ENCODE data around the gene C2CD4A.

The C2CD4A gene

GRCh38 chr15:62060113-62060895 is 6.5 kb upstream of the C2CD4A start, which contains the start of gene VPS13C:
Gene VPS13C (minus strand): TSS chr15:62060447. CDS start chr15:62060374, 73 bp downstream.
- peak; percentile 91 for DNase-seq

- DNase-seq = peak; percentile 59
Measured at GRCh38 chr15:62060896-62061280, 5.9 kb upstream of the C2CD4A start.

- no peak for DNase-seq
Measured at GRCh38 chr15:62063825-62064635, 2.7 kb upstream of the C2CD4A start.

GRCh38 chr15:62067448-62068044 is 769 bp downstream of the C2CD4A start:
- peak; percentile 11 for DNase-seq

DNA sequence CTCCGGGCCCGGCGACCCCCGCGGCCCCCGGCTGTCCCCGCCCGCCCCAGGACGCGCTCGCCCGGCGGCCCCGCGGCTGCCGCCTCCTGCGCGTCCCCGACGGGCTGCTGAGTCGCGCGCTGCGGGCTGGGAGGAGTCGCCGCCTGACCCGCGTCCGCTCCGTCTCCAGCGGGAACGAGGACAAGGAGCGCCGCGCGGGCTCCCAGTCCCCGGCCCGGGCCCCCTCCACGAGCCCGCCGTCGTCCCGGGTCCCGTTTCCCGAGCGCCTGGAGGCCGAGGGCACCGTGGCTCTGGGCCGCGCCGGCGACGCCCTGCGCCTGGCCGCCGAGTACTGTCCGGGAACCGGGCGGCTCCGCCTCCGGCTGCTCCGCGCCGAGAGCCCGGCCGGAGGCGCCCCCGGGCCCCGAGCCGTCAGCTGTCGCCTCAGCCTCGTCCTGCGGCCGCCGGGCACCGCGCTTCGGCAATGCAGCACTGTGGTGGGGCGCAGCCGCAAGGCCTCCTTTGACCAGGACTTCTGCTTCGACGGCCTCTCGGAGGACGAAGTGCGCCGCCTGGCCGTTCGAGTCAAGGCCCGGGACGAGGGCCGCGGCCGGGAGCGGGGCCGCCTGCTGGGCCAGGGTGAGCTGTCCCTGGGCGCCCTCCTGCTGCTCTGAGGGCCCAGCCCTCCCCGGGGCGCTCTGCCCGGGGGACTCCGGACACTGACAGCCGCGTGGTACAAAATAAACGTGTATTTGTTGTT is 1.5 kb downstream of the C2CD4A start:
- DNase-seq = peak; percentile 33

- no peak for DNase-seq
Measured at GRCh38 chr15:62068810-62069167, 2.0 kb downstream of the C2CD4A start.

DNA sequence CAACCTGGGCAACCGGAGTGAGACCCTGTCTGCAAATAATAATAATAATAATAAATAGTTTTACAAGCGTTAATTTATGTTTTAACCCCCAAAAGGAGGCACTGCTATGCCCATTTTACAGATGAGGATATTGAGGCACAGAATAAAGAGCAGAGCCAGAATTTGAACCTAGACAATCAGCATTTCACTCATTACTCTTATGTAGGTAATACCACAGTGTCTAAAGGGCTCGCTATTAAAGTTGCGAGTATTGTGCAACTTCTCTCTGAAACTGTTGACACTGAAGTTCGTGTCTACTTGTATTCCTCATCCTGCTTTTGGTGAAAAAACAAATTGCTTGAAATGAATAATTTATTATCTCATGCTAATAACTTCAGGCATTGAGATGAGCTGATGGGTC is 2.8 kb downstream of the C2CD4A start:
- no peak for DNase-seq

DNA sequence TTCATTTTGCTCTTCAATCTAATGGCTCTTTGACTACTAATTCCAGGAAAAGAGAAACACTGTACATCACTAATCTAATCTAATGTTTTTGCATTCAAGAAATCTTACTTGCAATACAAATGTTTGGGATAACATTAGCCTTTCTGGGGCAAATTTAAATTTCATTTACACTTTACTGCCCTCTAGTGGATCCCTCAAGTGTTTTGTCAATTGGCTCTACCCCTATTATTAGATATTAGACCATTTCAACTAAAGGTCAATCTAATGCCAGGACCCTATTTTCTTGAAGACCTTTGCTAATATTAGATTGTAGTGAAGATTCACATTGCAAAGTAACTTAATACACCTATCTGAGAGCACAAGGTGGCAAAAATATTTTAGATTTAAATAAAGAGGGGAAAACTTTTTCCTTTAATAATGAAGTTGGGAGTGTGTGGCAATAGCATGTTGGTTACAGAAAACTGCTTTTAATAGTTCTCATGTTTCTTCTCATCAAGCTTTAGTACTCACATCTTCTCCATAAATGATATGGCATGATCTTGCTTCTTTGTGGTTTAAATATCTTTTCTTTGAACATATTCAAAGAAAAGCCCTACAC is 5.0 kb downstream of the C2CD4A start:
- peak; percentile 51 for DNase-seq

DNA sequence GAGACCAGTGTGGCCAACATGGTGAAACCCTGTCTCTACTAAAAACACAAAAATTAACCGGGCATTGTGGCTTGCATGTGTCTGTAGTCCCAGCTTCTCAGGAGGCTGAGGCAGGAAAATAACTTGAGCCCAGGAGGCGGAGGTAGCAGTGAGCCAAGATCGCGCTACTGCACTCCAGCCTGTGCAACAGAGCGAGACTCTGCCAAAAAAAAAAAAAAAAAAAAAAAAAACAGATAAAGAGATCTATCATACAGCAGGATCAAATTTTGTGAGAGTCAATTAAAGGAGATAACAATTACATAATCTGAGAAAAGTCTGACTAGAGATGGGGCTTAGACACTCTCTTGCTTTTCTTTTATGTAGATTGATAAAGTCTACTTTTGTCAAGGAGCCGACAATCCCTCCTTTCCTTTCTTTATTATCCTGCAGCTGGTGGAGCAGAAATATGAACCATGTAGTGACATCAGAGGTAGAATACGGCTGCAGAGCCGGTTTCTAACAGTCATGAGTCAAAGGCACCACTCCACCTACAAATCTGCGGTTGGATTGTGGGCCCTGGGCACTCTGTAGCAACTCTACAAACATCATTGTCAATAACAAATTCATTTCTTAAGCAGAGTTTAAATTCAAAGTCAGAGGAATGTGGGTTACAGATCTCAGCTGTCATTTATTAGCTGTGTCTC is 9.0 kb downstream of the C2CD4A start:
- DNase-seq = no peak

- no peak for DNase-seq
Measured at GRCh38 chr15:62079594-62079993, 12.8 kb downstream of the C2CD4A start.

- DNase-seq = no peak
Measured at GRCh38 chr15:62083194-62084154, 16.7 kb downstream of the C2CD4A start.

GRCh38 chr15:62085740-62086139 is 19.0 kb downstream of the C2CD4A start:
- no peak for DNase-seq

DNA sequence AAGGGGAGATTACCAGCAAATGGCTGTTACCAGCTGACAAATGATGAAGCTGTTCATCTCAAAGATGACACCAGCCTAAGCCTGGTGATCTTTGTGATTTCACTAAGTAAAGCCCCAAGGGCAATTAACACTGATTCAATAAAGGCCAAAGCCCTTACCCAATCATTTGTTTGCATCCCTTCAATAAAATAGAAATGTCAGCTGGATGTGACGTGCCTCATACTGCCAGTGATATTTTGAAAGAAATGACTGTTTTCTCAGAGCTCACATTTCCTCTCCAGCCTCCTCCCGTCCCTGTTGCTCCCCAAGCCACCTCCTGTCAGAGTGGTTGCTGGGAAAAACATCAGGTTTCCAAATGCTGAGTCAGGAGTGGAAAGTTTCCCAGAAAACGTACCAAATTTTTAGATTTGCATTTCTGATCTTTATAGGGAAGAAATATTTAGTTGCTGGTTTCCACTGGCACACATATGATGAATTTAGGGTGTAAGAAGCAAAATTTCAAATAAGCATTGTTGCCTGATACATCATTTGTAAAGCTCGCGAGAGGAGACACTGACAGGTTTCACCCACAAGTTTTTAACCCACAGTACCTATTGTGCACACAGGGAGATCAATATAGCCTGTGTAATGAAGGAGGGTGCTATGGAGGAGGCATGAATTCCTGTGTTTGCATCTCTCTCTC is 21.0 kb downstream of the C2CD4A start:
- DNase-seq = no peak

GRCh38 chr15:62088353-62088693 is 21.5 kb downstream of the C2CD4A start:
- no peak for DNase-seq

GRCh38 chr15:62089616-62090015 is 22.8 kb downstream of the C2CD4A start:
- no peak for DNase-seq

DNA sequence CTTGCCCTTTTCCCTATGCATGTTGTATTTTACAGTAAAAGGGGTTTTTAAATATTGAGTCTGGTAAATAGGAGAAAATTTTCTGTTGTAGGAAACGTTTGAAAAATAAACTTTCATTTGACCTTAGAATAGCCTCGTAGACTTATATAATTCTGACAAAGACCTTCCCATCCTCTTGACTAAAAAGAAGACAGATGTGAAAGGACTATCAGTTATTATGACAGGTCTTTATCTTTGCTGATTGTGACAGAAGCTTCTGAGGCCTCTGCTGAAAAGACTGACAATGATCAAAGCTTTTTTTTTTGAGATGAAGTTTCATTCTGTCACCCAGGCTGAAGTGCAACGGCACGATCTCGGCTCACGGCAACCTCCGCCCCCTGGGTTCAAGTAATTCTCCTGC is 24.2 kb downstream of the C2CD4A start:
- no peak for DNase-seq

DNA sequence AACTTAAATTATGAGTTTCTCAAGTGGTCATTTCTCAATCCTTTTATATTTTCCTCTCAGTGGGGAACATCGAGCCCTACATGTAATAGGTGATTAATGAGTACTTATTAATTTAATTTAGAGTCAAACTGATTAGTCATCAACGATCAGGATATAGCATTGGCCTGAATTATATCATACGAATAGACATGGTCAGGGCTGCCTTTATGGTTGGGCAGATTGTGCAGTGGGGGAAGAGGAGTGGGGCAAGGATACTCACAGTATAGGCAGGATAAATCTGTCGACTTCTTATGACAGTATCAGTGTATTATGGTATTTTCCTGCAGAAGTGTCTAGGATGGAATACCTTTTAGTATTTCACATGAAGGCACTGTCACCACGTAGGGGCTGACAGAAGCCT is 27.0 kb downstream of the C2CD4A start:
- no peak for DNase-seq

GRCh38 chr15:62094388-62094787 is 27.6 kb downstream of the C2CD4A start:
- no peak for DNase-seq

DNA sequence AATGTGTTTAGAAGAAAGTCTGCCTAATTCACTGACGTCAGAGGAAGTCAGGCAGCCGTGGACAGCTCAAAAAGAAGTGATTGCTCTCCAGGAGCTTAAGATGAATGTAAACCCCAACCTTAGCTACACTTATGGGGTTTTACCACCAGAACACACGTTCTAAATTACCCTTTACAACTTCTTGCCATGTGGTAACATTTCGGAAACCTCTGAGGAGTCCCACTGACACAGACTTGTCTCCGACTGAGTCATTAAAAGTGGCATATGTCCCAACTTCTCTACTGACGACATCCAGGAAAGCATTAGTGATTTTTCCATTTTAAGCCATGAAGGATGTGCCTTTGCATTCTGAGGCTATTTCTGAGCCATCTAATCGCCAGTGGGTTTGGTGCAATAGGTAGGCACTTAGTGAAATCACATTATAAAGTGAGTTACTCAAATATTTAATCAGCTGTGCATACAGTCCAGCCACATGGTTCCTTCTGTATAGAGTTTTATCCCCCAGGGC is 32.4 kb downstream of the C2CD4A start:
- DNase-seq = no peak

- no peak for DNase-seq
Measured at GRCh38 chr15:62103431-62103830, 36.7 kb downstream of the C2CD4A start.
